ENCODE results near the gene UPK2.

DNA sequence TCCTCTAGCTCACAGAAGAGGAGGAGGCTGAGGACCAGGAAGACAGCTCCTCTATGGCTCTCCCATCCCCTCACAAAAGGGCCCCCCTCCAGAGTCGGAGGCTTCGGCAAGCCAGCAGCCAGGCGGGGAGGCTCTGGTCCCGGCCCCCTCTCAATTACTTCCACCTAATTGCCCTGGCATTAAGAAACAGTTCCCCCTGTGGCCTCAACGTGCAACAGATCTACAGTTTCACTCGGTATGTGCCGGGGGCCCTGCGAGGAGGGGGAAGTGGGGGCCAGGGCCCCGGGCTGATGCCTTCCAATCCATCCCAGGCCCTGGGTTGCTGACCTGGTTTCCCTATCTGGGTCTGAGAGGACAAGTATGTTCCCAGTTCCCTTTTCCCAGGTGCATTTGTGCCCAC is 23.3 kb downstream of the UPK2 start:
- TF ChIP-seq, protein P1, sequence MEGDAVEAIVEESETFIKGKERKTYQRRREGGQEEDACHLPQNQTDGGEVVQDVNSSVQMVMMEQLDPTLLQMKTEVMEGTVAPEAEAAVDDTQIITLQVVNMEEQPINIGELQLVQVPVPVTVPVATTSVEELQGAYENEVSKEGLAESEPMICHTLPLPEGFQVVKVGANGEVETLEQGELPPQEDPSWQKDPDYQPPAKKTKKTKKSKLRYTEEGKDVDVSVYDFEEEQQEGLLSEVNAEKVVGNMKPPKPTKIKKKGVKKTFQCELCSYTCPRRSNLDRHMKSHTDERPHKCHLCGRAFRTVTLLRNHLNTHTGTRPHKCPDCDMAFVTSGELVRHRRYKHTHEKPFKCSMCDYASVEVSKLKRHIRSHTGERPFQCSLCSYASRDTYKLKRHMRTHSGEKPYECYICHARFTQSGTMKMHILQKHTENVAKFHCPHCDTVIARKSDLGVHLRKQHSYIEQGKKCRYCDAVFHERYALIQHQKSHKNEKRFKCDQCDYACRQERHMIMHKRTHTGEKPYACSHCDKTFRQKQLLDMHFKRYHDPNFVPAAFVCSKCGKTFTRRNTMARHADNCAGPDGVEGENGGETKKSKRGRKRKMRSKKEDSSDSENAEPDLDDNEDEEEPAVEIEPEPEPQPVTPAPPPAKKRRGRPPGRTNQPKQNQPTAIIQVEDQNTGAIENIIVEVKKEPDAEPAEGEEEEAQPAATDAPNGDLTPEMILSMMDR (IDR thresholded peaks at IDR 0.05; ENCODE audit: insufficient read depth, low read length) = no peak
- TF ChIP-seq POLR2AphosphoS5 (IDR thresholded peaks at IDR 0.05; ENCODE audit: low read depth) (no peak), GABPA (IDR thresholded peaks at IDR 0.05; ENCODE audit: low read depth) (no peak)
- TF ChIP-seq, protein P2, sequence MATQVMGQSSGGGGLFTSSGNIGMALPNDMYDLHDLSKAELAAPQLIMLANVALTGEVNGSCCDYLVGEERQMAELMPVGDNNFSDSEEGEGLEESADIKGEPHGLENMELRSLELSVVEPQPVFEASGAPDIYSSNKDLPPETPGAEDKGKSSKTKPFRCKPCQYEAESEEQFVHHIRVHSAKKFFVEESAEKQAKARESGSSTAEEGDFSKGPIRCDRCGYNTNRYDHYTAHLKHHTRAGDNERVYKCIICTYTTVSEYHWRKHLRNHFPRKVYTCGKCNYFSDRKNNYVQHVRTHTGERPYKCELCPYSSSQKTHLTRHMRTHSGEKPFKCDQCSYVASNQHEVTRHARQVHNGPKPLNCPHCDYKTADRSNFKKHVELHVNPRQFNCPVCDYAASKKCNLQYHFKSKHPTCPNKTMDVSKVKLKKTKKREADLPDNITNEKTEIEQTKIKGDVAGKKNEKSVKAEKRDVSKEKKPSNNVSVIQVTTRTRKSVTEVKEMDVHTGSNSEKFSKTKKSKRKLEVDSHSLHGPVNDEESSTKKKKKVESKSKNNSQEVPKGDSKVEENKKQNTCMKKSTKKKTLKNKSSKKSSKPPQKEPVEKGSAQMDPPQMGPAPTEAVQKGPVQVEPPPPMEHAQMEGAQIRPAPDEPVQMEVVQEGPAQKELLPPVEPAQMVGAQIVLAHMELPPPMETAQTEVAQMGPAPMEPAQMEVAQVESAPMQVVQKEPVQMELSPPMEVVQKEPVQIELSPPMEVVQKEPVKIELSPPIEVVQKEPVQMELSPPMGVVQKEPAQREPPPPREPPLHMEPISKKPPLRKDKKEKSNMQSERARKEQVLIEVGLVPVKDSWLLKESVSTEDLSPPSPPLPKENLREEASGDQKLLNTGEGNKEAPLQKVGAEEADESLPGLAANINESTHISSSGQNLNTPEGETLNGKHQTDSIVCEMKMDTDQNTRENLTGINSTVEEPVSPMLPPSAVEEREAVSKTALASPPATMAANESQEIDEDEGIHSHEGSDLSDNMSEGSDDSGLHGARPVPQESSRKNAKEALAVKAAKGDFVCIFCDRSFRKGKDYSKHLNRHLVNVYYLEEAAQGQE (IDR thresholded peaks at IDR 0.05; ENCODE audit: insufficient replicate concordance, low read depth) = no peak

Data from HL-60 (cell line).